NB4 (cell line): ENCODE results near the gene TRIO.

Source experiments
- DNase-seq: peaks from one replicate; pipeline ENCODE4 v3.0.0; 2010; ENCODE audit warnings: low read depth
- H3K4me3 ChIP-seq: one replicate; pipeline ENCODE4 v1.5.1; 2011; ENCODE audit warnings: mild to moderate bottlenecking, low read depth, low read length, moderate library complexity
- MYC ChIP-seq: IDR thresholded peaks from 2 replicates; pipeline ENCODE4 v1.6.1; 2011; ENCODE audit warnings: low read depth, low read length
- POLR2A ChIP-seq: IDR thresholded peaks from 2 replicates; pipeline ENCODE4 v1.6.1; 2011; ENCODE audit warnings: mild to moderate bottlenecking; ENCODE audit not compliant: insufficient read length; ENCODE audit errors: extremely low read depth
- TF ChIP-seq, protein P1 (sequence below): IDR thresholded peaks from one replicate; pipeline ENCODE4 v1.5.1; 2012; ENCODE audit warnings: low read depth, low read length
- TF ChIP-seq, protein P2 (sequence below): IDR thresholded peaks from 2 replicates; pipeline ENCODE4 v1.6.1; 2011; ENCODE audit warnings: low read depth, low read length

The TRIO gene

DNA sequence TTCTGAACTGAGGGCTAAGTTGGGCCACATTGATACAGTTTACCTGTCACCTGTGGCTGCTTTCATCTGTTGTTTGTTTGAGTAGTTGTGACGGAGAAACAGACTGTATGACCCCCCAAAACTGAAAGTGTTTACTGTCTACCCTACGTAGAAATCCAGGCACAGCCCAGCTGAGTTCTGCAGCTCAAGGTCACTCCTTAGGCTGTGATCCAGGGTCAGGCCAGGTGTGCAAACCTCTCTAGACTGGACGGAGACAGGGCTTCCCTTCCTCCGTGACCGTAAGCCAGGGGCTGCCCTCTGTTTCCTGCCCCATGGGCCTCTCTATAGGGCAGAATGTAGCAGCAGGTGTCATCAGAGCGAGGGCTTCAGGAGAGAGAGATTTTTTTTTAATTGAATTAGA, 230.5 kb downstream of the TRIO start:
- no peak overlapping the region for H3K4me3 ChIP-seq
- TF ChIP-seq, protein P1, sequence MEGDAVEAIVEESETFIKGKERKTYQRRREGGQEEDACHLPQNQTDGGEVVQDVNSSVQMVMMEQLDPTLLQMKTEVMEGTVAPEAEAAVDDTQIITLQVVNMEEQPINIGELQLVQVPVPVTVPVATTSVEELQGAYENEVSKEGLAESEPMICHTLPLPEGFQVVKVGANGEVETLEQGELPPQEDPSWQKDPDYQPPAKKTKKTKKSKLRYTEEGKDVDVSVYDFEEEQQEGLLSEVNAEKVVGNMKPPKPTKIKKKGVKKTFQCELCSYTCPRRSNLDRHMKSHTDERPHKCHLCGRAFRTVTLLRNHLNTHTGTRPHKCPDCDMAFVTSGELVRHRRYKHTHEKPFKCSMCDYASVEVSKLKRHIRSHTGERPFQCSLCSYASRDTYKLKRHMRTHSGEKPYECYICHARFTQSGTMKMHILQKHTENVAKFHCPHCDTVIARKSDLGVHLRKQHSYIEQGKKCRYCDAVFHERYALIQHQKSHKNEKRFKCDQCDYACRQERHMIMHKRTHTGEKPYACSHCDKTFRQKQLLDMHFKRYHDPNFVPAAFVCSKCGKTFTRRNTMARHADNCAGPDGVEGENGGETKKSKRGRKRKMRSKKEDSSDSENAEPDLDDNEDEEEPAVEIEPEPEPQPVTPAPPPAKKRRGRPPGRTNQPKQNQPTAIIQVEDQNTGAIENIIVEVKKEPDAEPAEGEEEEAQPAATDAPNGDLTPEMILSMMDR: no peak
- no peak for TF ChIP-seq MYC
- TF ChIP-seq, protein P2, sequence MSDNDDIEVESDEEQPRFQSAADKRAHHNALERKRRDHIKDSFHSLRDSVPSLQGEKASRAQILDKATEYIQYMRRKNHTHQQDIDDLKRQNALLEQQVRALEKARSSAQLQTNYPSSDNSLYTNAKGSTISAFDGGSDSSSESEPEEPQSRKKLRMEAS: no peak
- TF ChIP-seq POLR2A: no peak
- no peak for DNase-seq

DNA sequence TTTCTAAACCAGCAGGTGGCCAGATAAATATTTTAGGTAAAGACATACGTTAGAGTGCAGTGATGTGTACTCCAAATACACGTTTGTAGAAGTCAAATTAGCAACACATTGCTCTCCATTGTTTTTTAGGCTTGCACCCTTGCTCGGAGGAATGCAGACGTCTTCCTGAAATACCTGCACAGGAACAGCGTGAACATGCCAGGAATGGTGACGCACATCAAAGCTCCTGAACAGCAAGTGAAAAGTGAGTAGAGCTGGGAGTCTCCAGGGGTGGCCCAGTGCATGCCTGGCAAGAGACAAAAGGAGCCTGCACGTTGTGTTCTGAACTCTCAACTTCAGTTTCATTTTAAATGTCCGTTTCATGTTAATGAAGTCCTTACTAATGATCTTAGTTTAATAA, 231.0 kb downstream of the TRIO start:
- no peak for DNase-seq
- no peak for TF ChIP-seq MYC
- TF ChIP-seq, protein P2: no peak
- TF ChIP-seq POLR2A: no peak
- TF ChIP-seq, protein P1: no peak
- H3K4me3 ChIP-seq: no peak overlapping the region

DNA sequence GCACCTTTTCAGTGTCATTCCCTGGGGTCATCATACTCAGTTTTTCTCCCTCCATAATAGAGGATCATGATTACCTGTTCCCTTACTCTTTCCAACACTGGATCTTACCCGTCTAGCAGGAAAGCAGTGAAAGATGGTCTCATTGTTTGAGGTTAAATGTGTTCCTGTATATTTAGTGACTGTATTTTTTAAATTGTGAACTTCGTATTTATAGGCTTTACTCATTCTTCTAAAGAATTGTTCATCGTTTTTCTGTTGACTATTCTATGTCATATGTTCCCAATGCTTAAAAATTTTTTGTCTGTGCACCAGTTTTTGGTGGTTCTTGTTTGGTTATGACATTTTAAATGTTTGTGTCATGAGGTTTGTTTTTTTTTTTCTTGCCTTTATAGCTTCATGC, 233.6 kb downstream of the TRIO start:
- no peak overlapping the region for H3K4me3 ChIP-seq
- TF ChIP-seq, protein P2: no peak
- TF ChIP-seq MYC (no peak), POLR2A (no peak)
- TF ChIP-seq, protein P1: no peak
- DNase-seq: no peak

DNA sequence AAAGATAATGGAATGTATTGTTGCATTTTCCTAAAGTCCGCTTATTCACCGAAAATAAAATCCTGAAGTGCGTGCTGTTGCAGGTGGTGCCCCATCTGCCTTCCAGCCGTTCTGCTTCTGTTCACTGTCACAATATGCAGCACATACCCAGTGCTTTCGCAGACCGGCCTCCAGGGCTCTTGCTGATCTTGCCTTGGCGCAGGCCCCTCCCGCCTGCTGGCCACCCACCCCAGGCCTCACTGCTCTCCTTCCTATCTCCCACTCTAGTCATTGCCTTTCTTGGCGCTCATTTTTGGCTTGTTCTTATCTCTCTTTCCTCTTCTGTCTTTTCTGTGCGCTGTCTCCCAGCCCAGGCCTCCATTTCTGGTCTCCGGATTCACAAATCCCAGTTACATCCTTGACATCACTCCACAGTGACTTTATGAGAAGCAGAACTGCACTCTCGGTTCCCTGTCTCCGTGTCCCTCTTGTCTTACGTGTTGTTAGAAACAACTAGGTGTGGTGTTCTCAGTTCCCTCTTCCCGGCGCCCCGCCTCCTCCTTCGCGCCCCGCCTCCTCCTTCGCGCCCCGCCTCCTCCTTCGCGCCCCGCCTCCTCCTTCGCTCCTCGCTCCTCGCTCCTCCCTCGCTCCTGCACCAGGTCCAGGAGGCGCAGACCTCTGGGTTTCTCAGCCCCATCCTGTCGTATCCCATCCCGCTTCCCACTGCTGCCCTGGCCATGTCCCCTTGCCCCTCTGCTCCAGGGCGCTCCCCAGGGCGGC, 236.8 kb downstream of the TRIO start:
- DNase-seq: no peak
- TF ChIP-seq, protein P2: no peak
- TF ChIP-seq POLR2A: no peak
- no peak for TF ChIP-seq MYC
- TF ChIP-seq, protein P1: no peak
- no peak overlapping the region for H3K4me3 ChIP-seq

DNA sequence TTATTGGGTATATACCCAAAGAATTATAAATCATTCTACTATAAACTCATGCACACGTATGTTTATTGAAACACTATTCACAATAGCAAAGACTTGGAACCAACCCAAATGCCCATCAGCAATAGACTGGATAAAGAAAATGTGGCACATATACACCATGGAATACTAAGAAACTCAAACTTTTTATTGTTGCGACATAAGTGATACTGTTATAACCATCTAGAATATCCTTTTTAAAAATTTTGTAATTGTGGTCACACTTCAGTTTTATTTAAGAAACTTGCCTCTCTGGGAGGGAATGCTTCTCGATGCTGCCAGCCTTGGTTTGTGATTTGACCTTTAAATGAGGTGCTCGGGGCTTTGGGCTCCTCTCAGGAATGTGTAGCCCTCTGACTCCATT, 237.6 kb downstream of the TRIO start:
- no peak for DNase-seq
- no peak overlapping the region for H3K4me3 ChIP-seq
- TF ChIP-seq MYC (no peak), POLR2A (no peak)
- TF ChIP-seq, protein P2: no peak
- TF ChIP-seq, protein P1: no peak

DNA sequence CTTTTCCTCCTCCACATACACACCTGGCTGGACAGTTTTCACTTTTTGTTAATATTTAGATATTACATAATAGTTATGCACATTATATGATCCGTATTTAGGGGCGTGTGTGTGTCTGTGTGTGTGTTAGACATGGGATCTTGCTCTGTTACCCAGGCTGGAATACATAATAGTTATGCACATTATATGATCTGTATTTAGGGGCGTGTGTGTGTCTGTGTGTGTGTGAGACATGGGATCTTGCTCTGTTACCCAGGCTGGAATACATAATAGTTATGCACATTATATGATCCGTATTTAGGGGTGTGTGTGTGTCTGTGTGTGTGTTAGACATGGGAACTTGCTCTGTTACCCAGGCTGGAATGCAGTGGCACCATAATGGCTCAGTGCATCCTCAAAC, 239.5 kb downstream of the TRIO start:
- TF ChIP-seq, protein P1: no peak
- TF ChIP-seq POLR2A (no peak), MYC (no peak)
- TF ChIP-seq, protein P2: no peak

More for the DNA sequence above, 239.5 kb downstream of the TRIO start:
- DNase-seq: no peak
- H3K4me3 ChIP-seq: no peak overlapping the region
